ENCODE measurements around the gene TMEM178B. TPM values are rescaled to one million over a fixed set of nuclear protein-coding genes. Genes with fewer than 3 reads are reported as not detected.

The TMEM178B gene
- total RNA-seq, 1 experiment from 2014 or later = 0.73 TPM

DNA sequence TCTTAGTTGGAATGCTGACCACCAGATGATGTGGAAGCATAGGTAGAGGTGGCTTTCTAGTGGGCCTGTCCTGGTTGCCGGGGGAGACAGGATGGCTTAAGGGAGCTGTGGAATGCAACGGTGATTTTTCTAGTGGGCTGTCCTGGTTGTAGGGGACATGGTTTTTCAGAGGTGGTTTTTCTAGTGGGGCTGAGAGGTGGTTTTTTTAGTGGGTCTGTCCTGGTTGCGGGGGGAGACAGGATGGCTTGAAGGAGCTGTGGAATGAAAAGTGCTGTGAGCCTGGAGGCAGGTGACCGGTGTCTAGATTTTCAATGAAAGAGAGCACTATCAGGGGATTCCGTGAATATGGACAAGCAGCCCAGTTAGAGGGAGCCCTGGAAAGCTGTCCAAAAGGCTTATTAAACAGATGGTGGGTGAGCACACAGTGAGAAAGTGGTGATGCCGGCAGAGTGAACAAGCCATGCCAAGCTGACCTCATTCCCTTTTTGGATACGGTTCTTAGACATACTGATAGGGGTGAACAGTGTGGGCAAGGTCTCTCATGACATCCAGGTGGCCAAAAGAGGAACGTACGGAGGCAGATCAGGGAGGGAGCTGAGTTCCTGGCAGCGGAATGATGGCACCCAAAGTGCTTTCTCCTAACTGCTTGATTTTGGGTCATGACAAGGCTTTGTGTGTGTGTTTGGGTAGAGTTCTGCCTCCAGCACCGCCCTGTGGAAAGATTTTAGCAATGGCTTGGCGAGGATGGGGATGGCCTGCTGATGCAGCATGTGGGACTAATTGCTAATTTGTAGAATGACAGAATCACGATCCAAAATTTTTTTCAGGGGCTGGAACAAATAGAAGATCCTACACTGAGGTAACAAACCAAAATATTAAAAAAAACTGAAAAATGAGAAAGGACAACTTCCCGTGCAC is 126.6 kb downstream of the TMEM178B start:
- H3K9me3 ChIP-seq (replicated peaks) = no peaks in the 10 kb centered on the region
- no peak for DNase-seq

DNA sequence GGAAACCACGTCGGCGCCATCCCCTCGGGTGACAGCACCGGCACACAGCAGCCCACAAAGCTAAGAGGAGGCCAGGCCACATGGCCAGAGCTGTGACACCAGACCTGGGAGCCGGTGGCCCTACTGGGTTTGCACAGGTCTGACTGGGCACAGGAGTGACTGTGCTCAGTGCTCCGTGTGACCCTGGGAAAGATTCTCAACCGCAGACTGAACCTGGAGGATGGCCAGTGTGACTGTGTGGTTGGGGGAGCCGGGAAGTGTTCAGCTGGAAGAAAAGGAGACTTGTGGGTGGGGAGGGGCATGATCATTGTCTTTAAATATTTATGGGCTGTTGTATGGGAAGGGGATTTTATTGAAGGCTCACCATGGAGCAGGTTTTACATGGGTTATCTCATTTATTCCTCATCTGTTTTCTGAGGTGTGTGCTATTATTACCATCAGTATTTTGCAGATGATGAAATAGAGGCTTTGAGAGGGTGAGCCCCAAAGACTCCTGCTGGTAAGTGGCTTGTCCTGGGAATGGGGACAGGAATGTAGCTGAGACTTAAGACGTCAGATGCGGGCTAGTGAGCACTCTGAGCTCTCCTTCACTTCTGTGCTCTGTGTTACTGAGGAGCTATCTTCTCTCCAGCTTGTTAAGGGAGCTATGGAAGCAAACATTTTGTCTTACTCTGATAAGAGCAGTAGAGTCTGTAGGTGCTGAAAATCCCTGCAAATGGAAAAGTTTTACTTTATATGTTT is 127.5 kb downstream of the TMEM178B start:
- no peaks in the 10 kb centered on the region for H3K9me3 ChIP-seq (replicated peaks)
- no peak overlapping the region for H3K4me3 ChIP-seq
- H3K36me3 ChIP-seq = no peaks in the 10 kb centered on the region
- DNase-seq = no peak
- no peak overlapping the region for H3K27ac ChIP-seq
- no peaks in the 10 kb centered on the region for H3K4me1 ChIP-seq
- peaks cover 23% of the 10 kb centered on the region for H3K27me3 ChIP-seq

More for the DNA sequence above, 126.6 kb downstream of the TMEM178B start:
- H3K27me3 ChIP-seq = peaks cover 23% of the 10 kb centered on the region
- H3K36me3 ChIP-seq = no peaks in the 10 kb centered on the region
- H3K4me1 ChIP-seq = no peaks in the 10 kb centered on the region
- no peak overlapping the region for H3K4me3 ChIP-seq
- H3K27ac ChIP-seq = no peak overlapping the region

DNA sequence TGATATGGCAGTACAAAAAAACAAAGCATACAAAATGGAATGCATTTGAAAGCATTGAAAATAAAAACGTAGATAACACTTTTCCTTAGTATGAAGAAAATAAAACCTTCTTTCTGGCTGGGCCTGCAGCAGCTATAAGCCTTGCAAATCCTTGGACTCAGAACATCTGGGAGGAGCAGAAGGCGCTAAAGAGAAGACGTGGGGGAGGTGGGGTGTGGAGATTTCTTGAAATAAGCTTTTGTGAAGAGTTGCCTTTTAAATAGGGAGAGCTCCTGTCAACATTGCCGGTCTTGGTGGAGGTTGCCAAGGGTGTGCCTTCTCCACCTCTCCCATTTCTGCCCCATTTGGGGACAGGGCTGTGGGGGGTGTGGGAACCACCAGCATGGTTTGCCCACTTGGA is 128.7 kb downstream of the TMEM178B start:
- no peak overlapping the region for H3K4me3 ChIP-seq
- no peak overlapping the region for H3K27ac ChIP-seq
- peaks cover 23% of the 10 kb centered on the region for H3K27me3 ChIP-seq
- H3K4me1 ChIP-seq = no peaks in the 10 kb centered on the region
- H3K9me3 ChIP-seq (replicated peaks) = no peaks in the 10 kb centered on the region
- H3K36me3 ChIP-seq = no peaks in the 10 kb centered on the region
- no peak for DNase-seq

DNA sequence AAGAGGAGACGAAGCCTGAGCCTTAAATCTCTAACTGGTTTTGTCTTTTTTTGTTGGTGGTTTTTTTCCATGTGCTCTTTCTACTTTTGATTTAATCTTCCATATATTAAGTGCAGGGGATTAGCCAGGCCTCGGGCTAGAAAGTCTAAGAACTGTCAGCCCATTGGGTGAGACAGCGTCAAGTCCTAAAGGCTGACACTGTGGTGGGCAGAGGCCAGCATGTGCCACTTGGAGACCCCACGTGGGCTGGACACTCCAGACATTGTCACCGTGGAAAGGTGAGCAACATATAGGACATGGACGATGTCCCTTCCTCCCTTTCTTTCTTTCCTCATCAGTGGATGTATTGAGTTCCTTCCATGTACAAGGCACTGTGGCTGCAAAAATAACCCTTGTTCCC is 129.3 kb downstream of the TMEM178B start:
- H3K4me1 ChIP-seq = no peaks in the 10 kb centered on the region
- no peaks in the 10 kb centered on the region for H3K36me3 ChIP-seq
- H3K27ac ChIP-seq = no peak overlapping the region
- H3K27me3 ChIP-seq = peaks cover 23% of the 10 kb centered on the region
- no peak overlapping the region for H3K4me3 ChIP-seq
- H3K9me3 ChIP-seq (replicated peaks) = no peaks in the 10 kb centered on the region
- DNase-seq = no peak

DNA sequence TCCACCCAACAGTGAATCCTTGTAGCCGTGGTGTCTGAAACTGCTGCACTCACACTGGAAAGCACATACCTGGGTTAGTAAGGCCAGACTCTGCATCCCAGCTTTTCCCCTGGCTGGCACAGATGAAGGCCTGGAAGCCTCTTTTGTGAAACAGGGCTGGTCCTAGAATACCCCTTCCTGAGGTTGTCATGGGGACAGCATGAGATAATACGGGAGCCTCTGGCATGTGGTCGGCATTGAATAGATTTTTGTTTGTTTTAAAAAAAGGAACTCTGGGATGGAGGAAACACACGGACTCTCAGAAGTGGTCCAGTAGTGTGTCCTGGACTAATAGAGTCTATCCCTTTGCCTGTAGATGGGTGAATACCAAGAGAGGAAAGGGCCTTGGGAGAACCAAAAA is 129.7 kb downstream of the TMEM178B start:
- Histone ChIP-seq H3K27me3 (peaks cover 23% of the 10 kb centered on the region), H3K4me1 (no peaks in the 10 kb centered on the region), H3K4me3 (no peak overlapping the region), H3K27ac (no peak overlapping the region), H3K36me3 (no peaks in the 10 kb centered on the region), H3K9me3 (replicated peaks) (no peaks in the 10 kb centered on the region)
- DNase-seq = no peak

DNA sequence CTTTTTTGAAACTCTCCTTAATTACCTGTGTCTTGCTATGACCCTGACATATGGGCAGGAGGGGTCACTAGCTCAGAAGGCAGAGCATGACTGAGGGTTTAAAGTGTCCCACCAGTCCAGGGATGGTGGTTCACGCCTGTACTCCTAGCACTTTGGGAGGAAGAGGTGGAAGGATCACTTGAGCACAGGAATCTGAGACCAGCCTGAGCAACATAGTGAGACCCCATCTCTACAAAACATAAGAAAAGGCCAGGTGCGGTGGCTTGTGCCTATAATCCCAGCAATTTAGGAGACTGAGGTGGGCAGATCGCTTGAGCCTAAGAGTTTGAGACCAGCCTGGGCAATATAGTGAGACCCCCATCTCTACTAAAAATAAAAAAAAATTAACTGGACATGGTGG is 133.8 kb downstream of the TMEM178B start:
- Histone ChIP-seq H3K36me3 (no peaks in the 10 kb centered on the region), H3K27me3 (peaks cover 11% of the 10 kb centered on the region; the same call in 1 of the 2 replicates), H3K27ac (no peak overlapping the region), H3K9me3 (replicated peaks) (no peaks in the 10 kb centered on the region), H3K4me3 (no peak overlapping the region), H3K4me1 (no peaks in the 10 kb centered on the region)
- no peak for DNase-seq

DNA sequence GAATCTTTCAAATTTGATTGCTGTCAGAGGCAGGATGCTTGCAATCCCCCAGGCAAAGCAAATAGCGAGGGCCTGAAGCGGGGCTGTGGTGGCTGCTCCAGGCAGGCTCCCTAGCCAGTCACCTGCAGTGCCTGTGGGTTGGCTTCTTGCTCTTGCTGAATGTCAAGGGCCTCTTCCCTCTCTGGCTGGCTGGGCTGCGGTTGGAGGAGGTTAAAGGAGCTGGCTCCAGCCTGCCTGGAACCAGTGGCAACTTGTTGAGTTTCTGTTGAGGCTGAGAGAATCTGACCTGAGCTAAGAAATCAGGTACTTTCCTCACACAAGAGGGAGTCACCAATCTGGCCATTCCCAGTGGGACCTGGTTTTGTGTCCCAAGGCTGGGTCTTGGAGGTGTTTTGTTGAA is 134.7 kb downstream of the TMEM178B start:
- H3K27ac ChIP-seq = no peak overlapping the region
- no peak overlapping the region for H3K4me3 ChIP-seq
- DNase-seq = no peak
- H3K4me1 ChIP-seq = no peaks in the 10 kb centered on the region
- H3K36me3 ChIP-seq = no peaks in the 10 kb centered on the region
- H3K9me3 ChIP-seq (replicated peaks) = no peaks in the 10 kb centered on the region
- peaks cover 5% of the 10 kb centered on the region; the same call in 1 of the 2 replicates for H3K27me3 ChIP-seq

DNA sequence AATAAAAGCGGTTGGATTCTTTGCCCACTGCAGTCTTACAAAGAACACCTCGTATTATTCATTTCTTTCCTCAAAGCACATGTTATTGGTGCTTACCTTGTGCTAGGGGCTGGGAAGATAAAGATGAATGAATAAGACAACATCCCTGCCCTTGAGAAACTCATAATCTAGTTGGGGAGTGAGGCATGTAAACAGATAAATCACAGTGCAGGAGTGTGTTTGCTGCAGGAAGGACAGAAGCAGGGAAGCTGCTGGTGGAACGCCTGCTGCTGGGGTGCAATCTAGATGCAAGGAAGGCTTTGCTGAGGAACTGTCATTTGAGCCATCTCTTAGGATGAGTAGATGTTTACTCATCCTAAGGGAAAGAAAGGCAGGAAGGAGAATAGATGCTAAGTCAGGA is 135.6 kb downstream of the TMEM178B start:
- Histone ChIP-seq H3K4me3 (no peak overlapping the region), H3K9me3 (replicated peaks) (no peaks in the 10 kb centered on the region), H3K27me3 (no peaks in the 10 kb centered on the region; the same call in 1 of the 2 replicates), H3K36me3 (no peaks in the 10 kb centered on the region), H3K4me1 (no peaks in the 10 kb centered on the region), H3K27ac (no peak overlapping the region)
- DNase-seq = no peak

DNA sequence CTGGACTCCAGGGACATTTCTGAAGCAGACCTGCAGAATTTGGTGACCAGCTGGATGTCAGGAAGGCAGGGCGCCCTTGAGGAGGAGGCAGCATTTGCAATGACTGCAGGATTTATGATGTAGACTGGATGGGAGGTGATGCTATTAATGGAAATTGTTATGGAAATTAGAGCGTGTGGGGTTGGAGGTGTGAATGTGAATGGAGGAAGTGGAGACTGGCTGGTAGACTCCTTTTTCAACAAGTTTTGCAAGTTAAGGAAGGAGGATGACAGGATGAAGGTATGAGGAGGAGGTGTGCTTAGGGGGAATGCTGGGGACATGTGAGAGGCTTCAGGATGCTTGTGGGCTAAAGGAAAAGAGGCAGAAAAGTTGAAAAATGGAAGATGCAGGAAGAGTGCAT is 137.0 kb downstream of the TMEM178B start:
- DNase-seq = no peak
- H3K27me3 ChIP-seq = no peaks in the 10 kb centered on the region; the same call in 1 of the 2 replicates
- no peak overlapping the region for H3K4me3 ChIP-seq
- no peak overlapping the region for H3K27ac ChIP-seq
- no peaks in the 10 kb centered on the region for H3K9me3 ChIP-seq (replicated peaks)
- H3K36me3 ChIP-seq = no peaks in the 10 kb centered on the region
- H3K4me1 ChIP-seq = no peaks in the 10 kb centered on the region

DNA sequence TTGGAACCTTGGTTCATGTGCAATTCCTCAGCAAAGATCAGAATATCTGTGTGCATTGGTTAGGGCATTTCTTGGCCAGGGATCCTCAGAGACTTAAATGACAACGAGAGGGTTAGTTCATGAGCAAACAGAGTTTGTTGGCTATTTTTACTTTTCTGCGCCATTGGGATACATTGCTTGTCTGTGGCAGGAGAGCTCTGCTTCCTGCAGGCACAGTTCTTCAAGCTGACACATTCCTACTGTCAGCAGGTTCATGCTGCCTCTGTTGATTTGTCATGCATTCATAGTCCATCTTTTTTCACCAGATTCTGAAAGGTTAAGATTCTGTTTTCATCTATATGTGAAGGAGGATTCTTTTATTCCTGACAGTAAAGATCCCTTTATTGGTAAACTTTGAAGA is 139.4 kb downstream of the TMEM178B start:
- no peak overlapping the region for H3K4me3 ChIP-seq
- H3K9me3 ChIP-seq (replicated peaks) = no peaks in the 10 kb centered on the region
- DNase-seq = no peak
- no peaks in the 10 kb centered on the region for H3K36me3 ChIP-seq
- no peaks in the 10 kb centered on the region; the same call in 1 of the 2 replicates for H3K27me3 ChIP-seq
- no peak overlapping the region for H3K27ac ChIP-seq
- no peaks in the 10 kb centered on the region for H3K4me1 ChIP-seq

DNA sequence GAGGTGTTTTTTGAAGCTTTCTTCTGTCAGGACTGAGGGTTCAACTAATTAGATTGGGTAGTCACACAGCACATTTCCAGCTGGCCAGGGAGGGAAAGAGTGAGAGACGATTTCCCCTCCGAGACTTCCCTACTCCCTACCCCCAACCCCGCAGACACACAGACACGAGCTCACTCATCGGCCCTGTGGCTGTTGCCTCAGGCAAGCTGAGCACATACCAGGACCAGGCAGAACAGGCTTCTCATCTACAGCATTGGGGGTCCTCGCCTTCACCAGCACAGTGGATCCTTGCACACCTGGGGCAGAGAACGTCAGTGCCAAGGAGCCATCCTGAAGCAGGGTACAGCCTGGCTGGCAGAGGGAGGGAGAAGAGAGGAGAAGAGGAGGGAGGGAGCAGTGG is 144.1 kb downstream of the TMEM178B start:
- Histone ChIP-seq H3K4me3 (no peak overlapping the region), H3K4me1 (no peaks in the 10 kb centered on the region), H3K27ac (no peak overlapping the region), H3K9me3 (replicated peaks) (no peaks in the 10 kb centered on the region), H3K27me3 (no peaks in the 10 kb centered on the region; the same call in 1 of the 2 replicates), H3K36me3 (no peaks in the 10 kb centered on the region)
- DNase-seq = no peak

DNA sequence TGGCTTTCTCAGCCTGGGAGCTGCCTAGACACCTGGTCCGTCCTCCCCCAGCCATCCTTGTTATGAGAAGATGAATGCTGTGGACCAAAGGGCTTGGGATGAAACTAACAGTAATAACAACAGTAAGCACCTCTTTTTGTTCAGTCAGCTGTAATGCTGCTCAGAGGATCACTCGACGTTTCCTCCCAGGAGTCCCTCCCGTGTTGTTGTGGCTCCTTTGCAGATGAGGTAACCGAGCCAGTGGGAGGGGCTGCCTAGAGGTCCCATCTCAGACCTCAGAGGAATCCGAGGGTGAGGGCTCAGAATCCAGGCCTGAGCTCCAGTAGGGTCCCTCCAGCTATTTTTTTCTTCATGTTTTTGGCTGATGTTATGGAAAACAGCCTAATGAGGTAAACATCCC is 145.1 kb downstream of the TMEM178B start:
- Histone ChIP-seq H3K4me3 (no peak overlapping the region), H3K36me3 (no peaks in the 10 kb centered on the region), H3K9me3 (replicated peaks) (no peaks in the 10 kb centered on the region), H3K4me1 (no peaks in the 10 kb centered on the region), H3K27ac (no peak overlapping the region), H3K27me3 (no peaks in the 10 kb centered on the region)
- DNase-seq = no peak

DNA sequence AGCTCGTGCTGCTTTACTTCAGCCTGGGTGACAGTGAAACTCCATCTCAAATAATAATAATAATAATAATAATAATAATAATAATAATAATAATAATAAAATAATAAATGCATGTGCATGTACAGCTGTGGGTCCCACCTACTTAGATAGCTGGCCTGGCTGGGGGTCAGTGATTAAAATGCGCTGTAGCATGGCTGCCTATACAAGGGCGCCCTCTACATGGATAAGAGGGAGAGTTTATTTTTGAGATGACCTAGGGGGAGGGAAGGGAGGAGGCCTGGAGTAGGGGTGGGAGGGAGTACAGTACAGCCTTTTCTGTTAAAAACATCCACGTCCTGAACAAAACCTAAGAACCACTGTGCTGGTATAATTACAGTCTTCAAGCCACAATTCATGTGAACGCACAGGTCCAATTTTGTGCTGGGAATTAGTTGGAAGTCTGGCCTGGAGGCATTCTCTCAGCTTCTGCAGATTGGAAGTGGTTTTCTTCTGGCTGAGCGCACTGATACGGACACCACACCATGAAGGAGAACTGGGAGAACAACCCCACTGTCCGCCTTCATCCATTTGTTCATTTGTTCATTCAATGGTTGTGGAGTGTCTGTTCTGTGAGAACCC is 146.5 kb downstream of the TMEM178B start:
- no peaks in the 10 kb centered on the region for H3K27me3 ChIP-seq
- H3K4me3 ChIP-seq = no peak overlapping the region
- peak in 1 of 2 experiments; percentile 36 for DNase-seq
- H3K4me1 ChIP-seq = no peaks in the 10 kb centered on the region
- H3K36me3 ChIP-seq = no peaks in the 10 kb centered on the region
- H3K9me3 ChIP-seq (replicated peaks) = no peaks in the 10 kb centered on the region
- no peak overlapping the region for H3K27ac ChIP-seq

DNA sequence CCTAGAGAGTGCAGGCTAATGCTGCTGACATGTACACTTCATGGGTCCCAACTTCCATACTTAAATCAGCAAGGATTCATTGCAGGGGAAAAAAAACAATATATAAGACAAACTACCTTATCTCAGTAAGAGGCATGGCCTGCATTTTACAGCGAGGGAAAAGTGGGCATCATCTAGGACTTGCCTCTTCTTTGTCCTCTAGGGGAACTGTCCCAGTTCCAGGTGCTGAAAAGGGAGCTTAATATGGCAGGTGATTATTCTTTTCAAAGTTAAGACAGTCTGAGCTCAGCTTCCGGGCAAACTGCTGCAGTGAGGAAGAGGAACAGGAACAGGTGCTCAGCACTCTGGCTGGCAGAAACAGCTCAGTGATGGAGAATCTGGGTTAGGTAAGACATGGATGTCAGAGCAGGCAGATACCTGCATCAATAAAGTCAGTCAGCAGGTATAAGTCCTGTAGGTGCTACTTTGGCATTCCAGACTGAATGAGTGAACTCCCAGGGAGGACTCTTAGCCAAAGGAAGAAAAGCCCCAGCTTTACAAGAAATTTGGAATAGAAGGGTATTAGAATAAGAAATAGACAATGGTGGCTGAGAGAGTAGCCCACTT is 147.2 kb downstream of the TMEM178B start:
- Histone ChIP-seq H3K27me3 (no peaks in the 10 kb centered on the region), H3K4me3 (no peak overlapping the region), H3K27ac (no peak overlapping the region), H3K36me3 (no peaks in the 10 kb centered on the region), H3K9me3 (replicated peaks) (no peaks in the 10 kb centered on the region), H3K4me1 (no peaks in the 10 kb centered on the region)
- DNase-seq = peak; percentile 34 to 54

Measured in SJCRH30 (cell line).